DND-41 (cell line): ENCODE data around the gene PSEN1.

Experiments
- EZH2 ChIP-seq: IDR thresholded peaks from 3 replicates; pipeline ENCODE4 v1.6.1; 2012; ENCODE audit warnings: borderline replicate concordance, low read depth, mild to moderate bottlenecking, moderate library complexity, low read length, inconsistent platforms; ENCODE audit not compliant: severe bottlenecking
- TF ChIP-seq, protein P1 (sequence below): IDR thresholded peaks from 2 replicates; pipeline ENCODE4 v1.5.1; 2012; ENCODE audit warnings: borderline replicate concordance, low read length, moderate library complexity, mild to moderate bottlenecking; ENCODE audit not compliant: poor library complexity, severe bottlenecking; ENCODE audit errors: extremely low read depth

GRCh38 chr14:73255693-73256225 lies 119.5 kb downstream of the PSEN1 start:
- TF ChIP-seq, protein P1, sequence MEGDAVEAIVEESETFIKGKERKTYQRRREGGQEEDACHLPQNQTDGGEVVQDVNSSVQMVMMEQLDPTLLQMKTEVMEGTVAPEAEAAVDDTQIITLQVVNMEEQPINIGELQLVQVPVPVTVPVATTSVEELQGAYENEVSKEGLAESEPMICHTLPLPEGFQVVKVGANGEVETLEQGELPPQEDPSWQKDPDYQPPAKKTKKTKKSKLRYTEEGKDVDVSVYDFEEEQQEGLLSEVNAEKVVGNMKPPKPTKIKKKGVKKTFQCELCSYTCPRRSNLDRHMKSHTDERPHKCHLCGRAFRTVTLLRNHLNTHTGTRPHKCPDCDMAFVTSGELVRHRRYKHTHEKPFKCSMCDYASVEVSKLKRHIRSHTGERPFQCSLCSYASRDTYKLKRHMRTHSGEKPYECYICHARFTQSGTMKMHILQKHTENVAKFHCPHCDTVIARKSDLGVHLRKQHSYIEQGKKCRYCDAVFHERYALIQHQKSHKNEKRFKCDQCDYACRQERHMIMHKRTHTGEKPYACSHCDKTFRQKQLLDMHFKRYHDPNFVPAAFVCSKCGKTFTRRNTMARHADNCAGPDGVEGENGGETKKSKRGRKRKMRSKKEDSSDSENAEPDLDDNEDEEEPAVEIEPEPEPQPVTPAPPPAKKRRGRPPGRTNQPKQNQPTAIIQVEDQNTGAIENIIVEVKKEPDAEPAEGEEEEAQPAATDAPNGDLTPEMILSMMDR: no peak
- no peak for TF ChIP-seq EZH2
